A549 (cell line): ENCODE measurements around the gene NKAIN2. TPM values are rescaled to one million over a fixed set of nuclear protein-coding genes. Genes with fewer than 3 reads are reported as not detected.
"Not testable (repeated sequence)": the region's sequence is repeated elsewhere in the genome, so short reads cannot be mapped to it uniquely, and the experiment has no call there.

Experiments
- ATAC-seq, 2 experiments: fragments of 200-7000 bp in 1 of 2; fragments of >200 bp in 1 of 2; cut with Nextera tagmentation in 1 of 2; cut with Tn5 transposase in 1 of 2; 3 replicates each; pipeline versions ENCODE4 v1.8.0 to v1.9.1; 2018 to 2020; ENCODE audit warnings: mild to moderate bottlenecking in 1 of 2, moderate library complexity in 1 of 2
- CTCF ChIA-PET: fragments of 300-600 bp; sonication (Branson Sonifier 250); formaldehyde crosslinking; extraction: SDS; loops from one replicate; lab custom pipeline; 2021; ENCODE audit warnings: antibody characterized with exemption, inconsistent platforms; lab: Yijun Ruan, JAX
- POLR2A ChIA-PET: fragments of 350-600 bp; formaldehyde crosslinking; extraction: SDS; loops from one replicate; lab custom pipeline; 2021; ENCODE audit warnings: antibody characterized with exemption, inconsistent platforms; lab: Yijun Ruan, JAX
- DNase-seq, 2 experiments: peaks; one replicate each; pipeline versions ENCODE4 v3.0.0 to v3.0.0-alpha.2; 2011 to 2016; ENCODE audit warnings: low read depth in 1 of 2, low spot score in 1 of 2
- FAIRE-seq: peaks from 2 replicates; lab custom pipeline; 2011; peaks lifted over from hg19 to GRCh38; lab: Jason Lieb, UNC
- H3K27ac ChIP-seq, 2 experiments: fragments of >200 bp; sonication (Bioruptor Twin); formaldehyde crosslinking; 3 replicates each; pipeline ENCODE4 v1.5.1; 2016 to 2017
- H3K4me1 ChIP-seq: fragments of >200 bp; sonication (Bioruptor Twin); formaldehyde crosslinking; 3 replicates; pipeline ENCODE4 v1.6.1; 2016
- H3K4me2 ChIP-seq: fragments of >200 bp; sonication (Bioruptor Twin); formaldehyde crosslinking; 3 replicates; pipeline ENCODE4 v1.6.1; 2016
- H3K4me3 ChIP-seq: fragments of >200 bp; sonication (Bioruptor Twin); formaldehyde crosslinking; 3 replicates; pipeline ENCODE4 v1.5.1; 2016
- H3K9me3 ChIP-seq: fragments of >200 bp; sonication (Bioruptor Twin); formaldehyde crosslinking; 3 replicates; pipeline ENCODE4 v1.6.1; 2016
- BCL3 ChIP-seq: fragments of >200 bp; sonication (Bioruptor Twin); formaldehyde crosslinking; IDR thresholded peaks from 3 replicates; pipeline ENCODE4 v1.6.1; 2016
- BHLHE40 ChIP-seq: IDR thresholded peaks from 2 replicates; pipeline ENCODE4 v1.6.1; 2012; ENCODE audit warnings: low read depth, low read length, inconsistent platforms
- EHF ChIP-seq: fragments of 250-450 bp; sonication (Bioruptor Pico); IDR thresholded peaks from 2 replicates; pipeline ENCODE4 v1.5.0; 2020; ENCODE audit warnings: mild to moderate bottlenecking
- EHMT2 ChIP-seq: fragments of 200-600 bp; sonication (generic); IDR thresholded peaks from 2 replicates; pipeline ENCODE4 v1.6.1; 2016; ENCODE audit warnings: antibody characterized with exemption, low read depth, mild to moderate bottlenecking, moderate library complexity
- EP300 ChIP-seq, 2 experiments: fragments of >200 bp; sonication (Bioruptor Twin); formaldehyde crosslinking; IDR thresholded peaks; 2 replicates in 1 of 2; 3 replicates in 1 of 2; pipeline ENCODE4 v1.6.1; 2016 to 2017
- ESRRA ChIP-seq: fragments of 150-350 bp; IDR thresholded peaks from 2 replicates; pipeline ENCODE4 v1.6.1; 2014; ENCODE audit warnings: mild to moderate bottlenecking, low read length, borderline replicate concordance
- HEYL ChIP-seq: fragments of 250-450 bp; sonication (Bioruptor Pico); IDR thresholded peaks from 2 replicates; pipeline ENCODE4 v1.8.0; 2021; ENCODE audit warnings: mild to moderate bottlenecking, moderate library complexity
- HOXB13 ChIP-seq: fragments of 250-450 bp; sonication (Bioruptor Pico); IDR thresholded peaks from 2 replicates; pipeline ENCODE4 v1.5.0; 2020; ENCODE audit warnings: low read depth, mild to moderate bottlenecking, moderate library complexity
- JUN ChIP-seq, 2 experiments: fragments of >200 bp; sonication (Bioruptor Twin); formaldehyde crosslinking; IDR thresholded peaks; 2 replicates in 1 of 2; 3 replicates in 1 of 2; pipeline ENCODE4 v1.6.1; 2016 to 2017
- KDM1A ChIP-seq: fragments of 200-600 bp; sonication (generic); IDR thresholded peaks from 2 replicates; pipeline ENCODE4 v1.6.1; 2016; ENCODE audit warnings: low read depth, mild to moderate bottlenecking
- MAZ ChIP-seq: fragments of 150-350 bp; IDR thresholded peaks from 2 replicates; pipeline ENCODE4 v1.6.1; 2014; ENCODE audit warnings: antibody characterized with exemption, low read depth, low read length, borderline replicate concordance
- NR3C1 ChIP-seq: fragments of >200 bp; sonication (Bioruptor Twin); formaldehyde crosslinking; IDR thresholded peaks from 3 replicates; pipeline ENCODE4 v1.6.1; 2017
- PBX3 ChIP-seq: IDR thresholded peaks from 2 replicates; pipeline ENCODE4 v1.6.1; 2012
- RCOR1 ChIP-seq: fragments of 150-350 bp; IDR thresholded peaks from 2 replicates; pipeline ENCODE4 v1.6.1; 2014; ENCODE audit warnings: antibody characterized with exemption, low read length, low read depth
- REST ChIP-seq: fragments of 200-600 bp; sonication (generic); IDR thresholded peaks from 2 replicates; pipeline ENCODE4 v1.6.1; 2016; ENCODE audit warnings: antibody characterized with exemption, mild to moderate bottlenecking, moderate library complexity
- RFX5 ChIP-seq: fragments of 450-650 bp; IDR thresholded peaks from 2 replicates; pipeline ENCODE4 v1.7.1; 2014; ENCODE audit warnings: antibody characterized with exemption, mild to moderate bottlenecking, moderate library complexity
- SREBF2 ChIP-seq: fragments of 450-650 bp; IDR thresholded peaks from 2 replicates; pipeline ENCODE4 v1.6.1; 2014; ENCODE audit warnings: mild to moderate bottlenecking, moderate library complexity
- TFCP2L1 ChIP-seq: fragments of 250-450 bp; sonication (Bioruptor Pico); IDR thresholded peaks from 2 replicates; pipeline ENCODE4 v1.5.0; 2021; ENCODE audit warnings: mild to moderate bottlenecking
- ZC3H11A ChIP-seq: fragments of 450-650 bp; IDR thresholded peaks from 2 replicates; pipeline ENCODE4 v1.6.1; 2014; ENCODE audit warnings: antibody characterized with exemption, mild to moderate bottlenecking
- whole genome bisulfite sequencing: methylation state at CpG from one replicate; pipeline ENCODE4 v1.1.6; 2017; ENCODE audit errors: missing lambda C conversion rate; 5-methylcytosine and 5-hydroxymethylcytosine counted together
- polyA plus RNA-seq, 4 experiments: library from polyadenylated mRNA; depleted of rRNA in 3 of 4; stranded (reverse); fragments of >200 nt; fragmentation: RNase III in 1 of 4; extraction: RNeasy Plus Mini Kit Qiagen cat#74134 plus additional on column Dnase treatment in 1 of 4; gene quantifications; 2 replicates in 3 of 4; 3 replicates in 1 of 4; pipeline ENCODE4 v1.2.3, GENCODE V29; 2011 to 2017
- TF ChIP-seq, protein P1 (sequence below): fragments of 250-450 bp; sonication (Bioruptor Pico); IDR thresholded peaks from 2 replicates; pipeline ENCODE4 v1.5.0; 2021; ENCODE audit warnings: mild to moderate bottlenecking, moderate library complexity, borderline replicate concordance

NKAIN2 gene
- polyA plus RNA-seq, 2 of the 4 experiments (the other 2 are of a cell fraction), result not detected

DNA sequence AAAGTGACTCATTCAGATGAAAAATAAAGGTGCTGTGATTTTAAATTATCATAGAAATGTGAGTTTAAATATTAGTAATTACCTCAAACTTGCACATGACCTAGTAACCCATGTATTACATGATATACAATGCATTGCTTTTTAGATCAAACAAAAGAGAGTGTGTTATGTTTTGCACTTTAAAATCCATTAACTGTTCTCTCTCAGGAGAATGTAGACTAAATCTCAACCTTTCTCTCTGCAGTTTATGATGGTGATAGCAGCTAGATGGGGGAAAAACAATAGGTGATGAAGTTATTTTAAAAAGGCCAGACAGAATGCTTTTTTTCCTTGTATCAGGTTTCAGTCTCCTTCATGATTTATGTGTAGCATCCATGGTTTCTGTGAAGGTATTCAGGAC, 754.2 kb downstream of the NKAIN2 start:
- no peak for TF ChIP-seq BHLHE40

GRCh38 chr6:124560078-124560477, 756.4 kb downstream of the NKAIN2 start:
- FAIRE-seq, result not testable (repeated sequence)

More for the DNA sequence above, 754.2 kb downstream of the NKAIN2 start:
- CTCF ChIA-PET, result no interaction called here
- DNase-seq, result no peak
- H3K9me3 ChIP-seq, result no peaks in the 10 kb centered on the region
- no peak overlapping the region for H3K27ac ChIP-seq
- H3K4me2 ChIP-seq, result no peak overlapping the region
- POLR2A ChIA-PET, result no interaction called here
- no peak overlapping the region for H3K4me3 ChIP-seq
- H3K4me1 ChIP-seq, result no peaks in the 10 kb centered on the region
- no peak for ATAC-seq
- no peak for FAIRE-seq

DNA sequence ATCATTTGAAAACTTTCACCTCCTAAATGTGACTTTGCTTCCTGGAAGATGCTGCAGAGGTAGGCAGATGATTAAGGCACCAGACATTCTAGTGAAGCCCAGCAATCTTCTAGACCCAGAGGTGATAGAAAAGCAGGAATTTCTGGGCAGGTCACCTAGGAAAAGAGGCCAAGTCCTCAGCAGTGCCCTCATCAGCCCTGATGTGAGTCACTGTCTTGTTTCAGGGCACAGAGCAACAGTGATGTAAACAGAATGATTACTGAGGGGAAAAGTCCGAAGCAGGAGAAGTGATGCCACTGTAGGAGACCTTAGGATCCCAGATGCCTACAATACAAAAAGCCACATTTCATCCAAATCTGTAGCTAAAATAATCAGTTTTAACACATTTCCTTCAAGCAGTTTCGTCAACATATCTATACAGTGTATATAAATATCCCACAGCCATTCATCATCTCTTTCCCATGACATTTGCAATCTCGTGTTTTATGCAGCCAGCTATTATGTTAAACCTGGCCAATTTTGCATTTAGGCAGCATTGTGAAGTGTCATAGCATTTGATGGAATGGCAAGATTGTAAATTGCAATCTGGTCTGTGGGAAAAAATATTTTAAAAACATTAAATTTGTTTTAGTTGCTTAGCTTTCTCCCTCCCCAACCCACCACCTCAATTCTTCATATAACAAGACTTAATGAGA, 757.4 kb downstream of the NKAIN2 start:
- POLR2A ChIA-PET, result no interaction called here
- Histone ChIP-seq H3K27ac (no peak overlapping the region), H3K4me2 (no peak overlapping the region), H3K4me1 (no peaks in the 10 kb centered on the region), H3K4me3 (no peak overlapping the region), H3K9me3 (no peaks in the 10 kb centered on the region)
- no peak for ATAC-seq
- no peak for DNase-seq
- FAIRE-seq, result no peak
- CTCF ChIA-PET, result no interaction called here
- TF ChIP-seq MAZ (no peak), REST (no peak), BCL3 (no peak), ZC3H11A (no peak), JUN (IDR thresholded peaks at IDR 0.05) (no peak), EHMT2 (no peak), EP300 (IDR thresholded peaks at IDR 0.05) (no peak), RFX5 (no peak), ESRRA (no peak), HOXB13 (CRISPR knock-in tag) (no peak), RCOR1 (no peak), HEYL (CRISPR knock-in tag) (no peak), PBX3 (no peak), EHF (CRISPR knock-in tag) (no peak), TFCP2L1 (CRISPR knock-in tag) (no peak), SREBF2 (no peak), KDM1A (no peak), NR3C1 (no peak)
- TF ChIP-seq, protein P1, sequence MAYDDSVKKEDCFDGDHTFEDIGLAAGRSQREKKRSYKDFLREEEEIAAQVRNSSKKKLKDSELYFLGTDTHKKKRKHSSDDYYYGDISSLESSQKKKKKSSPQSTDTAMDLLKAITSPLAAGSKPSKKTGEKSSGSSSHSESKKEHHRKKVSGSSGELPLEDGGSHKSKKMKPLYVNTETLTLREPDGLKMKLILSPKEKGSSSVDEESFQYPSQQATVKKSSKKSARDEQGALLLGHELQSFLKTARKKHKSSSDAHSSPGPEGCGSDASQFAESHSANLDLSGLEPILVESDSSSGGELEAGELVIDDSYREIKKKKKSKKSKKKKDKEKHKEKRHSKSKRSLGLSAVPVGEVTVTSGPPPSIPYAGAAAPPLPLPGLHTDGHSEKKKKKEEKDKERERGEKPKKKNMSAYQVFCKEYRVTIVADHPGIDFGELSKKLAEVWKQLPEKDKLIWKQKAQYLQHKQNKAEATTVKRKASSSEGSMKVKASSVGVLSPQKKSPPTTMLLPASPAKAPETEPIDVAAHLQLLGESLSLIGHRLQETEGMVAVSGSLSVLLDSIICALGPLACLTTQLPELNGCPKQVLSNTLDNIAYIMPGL (CRISPR knock-in tag), result no peak
- WGBS, result 0% methylated on average over 3 of the region's 3 CpGs

More at GRCh38 chr6:124560078-124560477, 756.4 kb downstream of the NKAIN2 start:
- H3K4me3 ChIP-seq, POLR2A ChIA-PET, H3K27ac ChIP-seq, H3K4me1 ChIP-seq, DNase-seq, ATAC-seq, H3K4me2 ChIP-seq, H3K9me3 ChIP-seq, CTCF ChIA-PET: not testable (repeated sequence)
- WGBS, result 2% methylated on average over 2 of the region's 2 CpGs
